ENCODE data around the gene KRT1.

KRT1 gene

GRCh38 chr12:52698651-52699340 is 18.6 kb upstream of the KRT1 start:
- no peak for DNase-seq

- no peak for DNase-seq
Measured at GRCh38 chr12:52697058-52697582, 16.9 kb upstream of the KRT1 start.

GRCh38 chr12:52696588-52696987 is 16.4 kb upstream of the KRT1 start:
- DNase-seq = no peak

- no peak for DNase-seq
Measured at GRCh38 chr12:52695039-52695438, 14.8 kb upstream of the KRT1 start.

GRCh38 chr12:52694151-52694550 is 13.9 kb upstream of the KRT1 start:
- DNase-seq = no peak

GRCh38 chr12:52693261-52693660 is 13.1 kb upstream of the KRT1 start:
- no peak for DNase-seq

- DNase-seq = no peak
Measured at GRCh38 chr12:52692254-52692653, 12.0 kb upstream of the KRT1 start.

GRCh38 chr12:52691841-52692150 is 11.6 kb upstream of the KRT1 start:
- DNase-seq = no peak

GRCh38 chr12:52691076-52691840 is 11.1 kb upstream of the KRT1 start:
- DNase-seq = no peak

- no peak for DNase-seq
Measured at GRCh38 chr12:52690351-52691075, 10.3 kb upstream of the KRT1 start.

- no peak for DNase-seq
Measured at GRCh38 chr12:52689936-52690335, 9.7 kb upstream of the KRT1 start.

- no peak for DNase-seq
Measured at GRCh38 chr12:52689239-52689638, 9.0 kb upstream of the KRT1 start.

GRCh38 chr12:52688481-52688880 is 8.3 kb upstream of the KRT1 start:
- no peak for DNase-seq

GRCh38 chr12:52687497-52688385 is 7.5 kb upstream of the KRT1 start:
- DNase-seq = no peak

- DNase-seq = no peak
Measured at GRCh38 chr12:52686756-52687487, 6.7 kb upstream of the KRT1 start.

GRCh38 chr12:52686063-52686462 is 5.9 kb upstream of the KRT1 start:
- no peak for DNase-seq

GRCh38 chr12:52685406-52685890 is 5.2 kb upstream of the KRT1 start:
- no peak for DNase-seq

- DNase-seq = no peak
Measured at GRCh38 chr12:52684431-52684830, 4.2 kb upstream of the KRT1 start.

- DNase-seq = no peak
Measured at GRCh38 chr12:52683575-52684300, 3.5 kb upstream of the KRT1 start.

- DNase-seq = no peak
Measured at GRCh38 chr12:52682938-52683574, 2.8 kb upstream of the KRT1 start.

- DNase-seq = no peak
Measured at GRCh38 chr12:52682381-52682660, 2.1 kb upstream of the KRT1 start.
